K562 (cell line): Measurements from ENCODE around the gene DHRS13. TPM values are rescaled to one million over a fixed set of nuclear protein-coding genes. Genes with fewer than 3 reads are reported as not detected.

ENCODE experiments used
- EP300 ChIP-seq: IDR thresholded peaks from 2 replicates; pipeline ENCODE4 v1.6.1; 2012; ENCODE audit warnings: low read length, improper control_type of control experiment
- EP400 ChIP-seq: fragments of 450-650 bp; IDR thresholded peaks from 2 replicates; pipeline ENCODE4 v1.6.1; 2017; ENCODE audit warnings: antibody characterized with exemption, mild to moderate bottlenecking, moderate library complexity
- HDAC8 ChIP-seq: fragments of 450-650 bp; IDR thresholded peaks from 2 replicates; pipeline ENCODE4 v1.6.1; 2016; ENCODE audit warnings: mild to moderate bottlenecking, missing genetic modification characterization, moderate library complexity, missing compliant biosample characterization
- MXI1 ChIP-seq: IDR thresholded peaks from 2 replicates; pipeline ENCODE4 v1.6.1; 2011; ENCODE audit warnings: low read depth, mild to moderate bottlenecking, improper control_type of control experiment, low read length
- POLR2AphosphoS5 ChIP-seq: IDR thresholded peaks from 2 replicates; pipeline ENCODE4 v1.6.1; 2011; ENCODE audit warnings: mild to moderate bottlenecking, low read depth, low read length, moderate library complexity; ENCODE audit not compliant: control insufficient read depth, insufficient read depth
- PYGO2 ChIP-seq: fragments of 450-650 bp; IDR thresholded peaks from 2 replicates; pipeline ENCODE4 v1.6.1; 2016; ENCODE audit warnings: mild to moderate bottlenecking, missing genetic modification characterization, moderate library complexity, missing compliant biosample characterization
- SLC30A9 ChIP-seq: fragments of 250-450 bp; sonication (Bioruptor Pico); IDR thresholded peaks from 2 replicates; pipeline ENCODE4 v1.8.0; 2022; ENCODE audit warnings: mild to moderate bottlenecking, moderate library complexity
- ZNF274 ChIP-seq: IDR thresholded peaks from 2 replicates; pipeline ENCODE4 v1.6.1; 2011; ENCODE audit warnings: low read depth, mild to moderate bottlenecking, low read length, moderate library complexity, borderline replicate concordance
- ZNF444 ChIP-seq: fragments of 250-450 bp; sonication (Bioruptor Pico); IDR thresholded peaks from 2 replicates; pipeline ENCODE4 v1.4.0; 2020; ENCODE audit warnings: mild to moderate bottlenecking, moderate library complexity
- ZZZ3 ChIP-seq: fragments of 450-650 bp; IDR thresholded peaks from 2 replicates; pipeline ENCODE4 v1.6.1; 2016; ENCODE audit warnings: antibody characterized with exemption, mild to moderate bottlenecking, moderate library complexity
- polyA plus RNA-seq, 8 experiments: library from polyadenylated mRNA; depleted of rRNA in 4 of 8; stranded (reverse) in 5 of 8; unstranded in 3 of 8; fragments of >200 nt; fragmentation: Nextera tagmentation in 2 of 8; fragmentation: Illumina TruSeq in 1 of 8; extraction: Ambion mirVana in 2 of 8; extraction: Trizol in 1 of 8; gene quantifications; 2 replicates each; pipeline versions ENCODE4 v1.2.1 to v1.2.3, GENCODE V29; 2011 to 2014; ENCODE audit warnings: inconsistent platforms in 1 of 8, missing spikeins in 1 of 8
- total RNA-seq, 7 experiments: library from RNA; depleted of rRNA in 6 of 7; stranded (reverse); fragments of >200 nt in 6 of 7; fragmentation: Illumina TruSeq in 2 of 7; extraction: Trizol in 2 of 7; gene quantifications; 2 replicates each; pipeline versions ENCODE4 v1.2.1 to v1.2.3, GENCODE V29; 2011 to 2021; ENCODE audit warnings: low replicate concordance in 1 of 7
- TF ChIP-seq, protein P1 (sequence below), 2 experiments: fragments of 450-650 bp in 1 of 2; sonication (generic) in 1 of 2; formaldehyde crosslinking in 1 of 2; IDR thresholded peaks; 2 replicates each; pipeline versions ENCODE4 v1.7.1 to v1.9.0; 2016 to 2022; ENCODE audit warnings: inconsistent platforms in 1 of 2, mild to moderate bottlenecking in 1 of 2, missing genetic modification reagents in 1 of 2
- TF ChIP-seq, protein P2 (sequence below): fragments of 450-650 bp; formaldehyde crosslinking; IDR thresholded peaks from 2 replicates; pipeline ENCODE4 v1.4.0; 2020; ENCODE audit warnings: mild to moderate bottlenecking, moderate library complexity
- TF ChIP-seq, protein P3 (sequence below): fragments of 450-650 bp; formaldehyde crosslinking; conservative IDR thresholded peaks from 2 replicates; pipeline ENCODE4 v1.4.0; 2022; ENCODE audit warnings: mild to moderate bottlenecking, missing genetic modification characterization

The DHRS13 gene
- total and polyA plus RNA-seq, 9 of the 15 experiments (the other 6 are each of a cell fraction or from before 2014, with no cell fraction given) = 0.32 to 52.3 (median 34.3) TPM; not detected in 1

DNA sequence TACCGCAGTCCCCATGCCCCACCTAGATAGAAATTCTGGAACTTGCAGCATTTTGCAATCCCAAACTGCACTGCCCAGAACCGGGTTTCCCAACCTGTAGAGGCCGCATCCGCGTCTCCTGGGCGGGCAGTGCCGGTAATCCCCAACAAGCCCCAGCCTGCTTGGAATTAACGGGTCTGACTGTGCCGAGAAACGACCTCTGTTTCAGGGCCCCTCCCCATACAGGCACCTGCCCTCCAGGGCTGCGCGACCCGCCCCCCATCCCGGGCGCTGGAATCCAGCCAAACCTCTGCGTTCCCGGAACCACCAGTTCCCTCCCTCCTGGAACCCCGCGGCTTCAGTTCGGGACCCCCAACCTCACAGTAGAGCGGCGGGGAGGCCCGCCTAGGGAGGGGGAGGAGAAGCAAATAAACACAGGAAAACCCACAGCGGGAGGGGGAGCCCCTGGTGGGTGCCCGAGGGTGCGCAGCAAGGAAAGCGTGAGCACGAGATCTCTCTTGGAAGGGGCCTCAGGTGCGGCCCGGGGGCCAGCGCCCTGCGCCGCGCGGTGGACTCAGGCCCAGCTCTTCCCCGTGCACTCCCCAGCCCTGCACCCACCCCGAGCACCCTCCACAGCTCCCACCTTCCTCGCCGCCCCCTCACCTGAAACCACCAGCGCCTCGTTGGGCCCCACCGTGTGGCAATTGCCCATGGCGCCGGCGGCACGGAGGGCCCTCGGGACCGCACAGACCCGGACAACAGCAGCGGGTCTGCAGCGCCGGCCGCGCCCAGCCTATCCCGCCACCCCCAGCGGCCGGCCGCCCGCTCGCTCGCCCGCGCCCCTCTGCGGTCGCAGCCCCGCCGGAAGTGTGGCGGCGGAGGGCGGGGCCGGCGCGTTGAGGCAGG lies 5.8 kb downstream of the DHRS13 start, which contains the start of gene FLOT2 (continued):
- TF ChIP-seq, protein P1, sequence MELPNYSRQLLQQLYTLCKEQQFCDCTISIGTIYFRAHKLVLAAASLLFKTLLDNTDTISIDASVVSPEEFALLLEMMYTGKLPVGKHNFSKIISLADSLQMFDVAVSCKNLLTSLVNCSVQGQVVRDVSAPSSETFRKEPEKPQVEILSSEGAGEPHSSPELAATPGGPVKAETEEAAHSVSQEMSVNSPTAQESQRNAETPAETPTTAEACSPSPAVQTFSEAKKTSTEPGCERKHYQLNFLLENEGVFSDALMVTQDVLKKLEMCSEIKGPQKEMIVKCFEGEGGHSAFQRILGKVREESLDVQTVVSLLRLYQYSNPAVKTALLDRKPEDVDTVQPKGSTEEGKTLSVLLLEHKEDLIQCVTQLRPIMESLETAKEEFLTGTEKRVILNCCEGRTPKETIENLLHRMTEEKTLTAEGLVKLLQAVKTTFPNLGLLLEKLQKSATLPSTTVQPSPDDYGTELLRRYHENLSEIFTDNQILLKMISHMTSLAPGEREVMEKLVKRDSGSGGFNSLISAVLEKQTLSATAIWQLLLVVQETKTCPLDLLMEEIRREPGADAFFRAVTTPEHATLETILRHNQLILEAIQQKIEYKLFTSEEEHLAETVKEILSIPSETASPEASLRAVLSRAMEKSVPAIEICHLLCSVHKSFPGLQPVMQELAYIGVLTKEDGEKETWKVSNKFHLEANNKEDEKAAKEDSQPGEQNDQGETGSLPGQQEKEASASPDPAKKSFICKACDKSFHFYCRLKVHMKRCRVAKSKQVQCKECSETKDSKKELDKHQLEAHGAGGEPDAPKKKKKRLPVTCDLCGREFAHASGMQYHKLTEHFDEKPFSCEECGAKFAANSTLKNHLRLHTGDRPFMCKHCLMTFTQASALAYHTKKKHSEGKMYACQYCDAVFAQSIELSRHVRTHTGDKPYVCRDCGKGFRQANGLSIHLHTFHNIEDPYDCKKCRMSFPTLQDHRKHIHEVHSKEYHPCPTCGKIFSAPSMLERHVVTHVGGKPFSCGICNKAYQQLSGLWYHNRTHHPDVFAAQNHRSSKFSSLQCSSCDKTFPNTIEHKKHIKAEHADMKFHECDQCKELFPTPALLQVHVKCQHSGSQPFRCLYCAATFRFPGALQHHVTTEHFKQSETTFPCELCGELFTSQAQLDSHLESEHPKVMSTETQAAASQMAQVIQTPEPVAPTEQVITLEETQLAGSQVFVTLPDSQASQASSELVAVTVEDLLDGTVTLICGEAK (IDR thresholded peaks at IDR 0.05) = peak; percentile 12; the same call in 1 of the 2 replicates
- TF ChIP-seq, protein P1 (CRISPR knock-in tag; IDR thresholded peaks at IDR 0.05) = no peak
- TF ChIP-seq, protein P2, sequence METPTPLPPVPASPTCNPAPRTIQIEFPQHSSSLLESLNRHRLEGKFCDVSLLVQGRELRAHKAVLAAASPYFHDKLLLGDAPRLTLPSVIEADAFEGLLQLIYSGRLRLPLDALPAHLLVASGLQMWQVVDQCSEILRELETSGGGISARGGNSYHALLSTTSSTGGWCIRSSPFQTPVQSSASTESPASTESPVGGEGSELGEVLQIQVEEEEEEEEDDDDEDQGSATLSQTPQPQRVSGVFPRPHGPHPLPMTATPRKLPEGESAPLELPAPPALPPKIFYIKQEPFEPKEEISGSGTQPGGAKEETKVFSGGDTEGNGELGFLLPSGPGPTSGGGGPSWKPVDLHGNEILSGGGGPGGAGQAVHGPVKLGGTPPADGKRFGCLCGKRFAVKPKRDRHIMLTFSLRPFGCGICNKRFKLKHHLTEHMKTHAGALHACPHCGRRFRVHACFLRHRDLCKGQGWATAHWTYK (CRISPR knock-in tag) = no peak; the same call in 1 of the 2 replicates
- TF ChIP-seq, protein P3, sequence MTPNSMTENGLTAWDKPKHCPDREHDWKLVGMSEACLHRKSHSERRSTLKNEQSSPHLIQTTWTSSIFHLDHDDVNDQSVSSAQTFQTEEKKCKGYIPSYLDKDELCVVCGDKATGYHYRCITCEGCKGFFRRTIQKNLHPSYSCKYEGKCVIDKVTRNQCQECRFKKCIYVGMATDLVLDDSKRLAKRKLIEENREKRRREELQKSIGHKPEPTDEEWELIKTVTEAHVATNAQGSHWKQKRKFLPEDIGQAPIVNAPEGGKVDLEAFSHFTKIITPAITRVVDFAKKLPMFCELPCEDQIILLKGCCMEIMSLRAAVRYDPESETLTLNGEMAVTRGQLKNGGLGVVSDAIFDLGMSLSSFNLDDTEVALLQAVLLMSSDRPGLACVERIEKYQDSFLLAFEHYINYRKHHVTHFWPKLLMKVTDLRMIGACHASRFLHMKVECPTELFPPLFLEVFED (CRISPR knock-in tag) = peak; percentile 58
- TF ChIP-seq ZNF444 (CRISPR knock-in tag) (no peak), PYGO2 (tag) (no peak), POLR2AphosphoS5 (no peak; the same call in 1 of the 2 replicates), SLC30A9 (no peak; the same call in 1 of the 2 replicates), ZZZ3 (no peak), MXI1 (0 out of 2 replicates have a peak, but pooled peaks have one; percentile 23), EP400 (peak; percentile 81), EP300 (no peak), ZNF274 (no peak), HDAC8 (tag) (no peak)
